Stomach smooth muscle (tissue), 2 donors: ENCODE measurements around the gene NEDD4L.
A peak's percentile ranks its signal among the peaks of the same experiment; 100 is the strongest.
"Not testable (repeated sequence)": the region's sequence is repeated elsewhere in the genome, so short reads cannot be mapped to it uniquely, and the experiment has no call there.

Experiments used
- H3K27ac ChIP-seq: one replicate; pipeline ENCODE4 v1.7.0; 2013; ENCODE audit warnings: mild to moderate bottlenecking, low read length, inconsistent platforms
- H3K27me3 ChIP-seq, 2 donors: one replicate each; pipeline ENCODE4 v1.7.0; 2013; ENCODE audit warnings: low read length in 2 of 2; ENCODE audit not compliant: insufficient read depth in 2 of 2, control insufficient read depth in 1 of 2
- H3K36me3 ChIP-seq, 2 donors: one replicate each; pipeline ENCODE4 v1.7.0; 2013; ENCODE audit warnings: low read length in 2 of 2; ENCODE audit not compliant: control insufficient read depth in 2 of 2, insufficient read depth in 2 of 2
- H3K4me1 ChIP-seq: one replicate; pipeline ENCODE4 v1.7.0; 2013; ENCODE audit warnings: low read length; ENCODE audit not compliant: control insufficient read depth, insufficient read depth
- H3K4me3 ChIP-seq, 2 donors: one replicate each; pipeline ENCODE4 v1.7.0; 2013; ENCODE audit warnings: low read length in 2 of 2
- H3K9ac ChIP-seq, 2 donors: one replicate each; pipeline ENCODE4 v1.7.0; 2013; ENCODE audit warnings: low read length in 2 of 2, mild to moderate bottlenecking in 1 of 2
- H3K9me3 ChIP-seq, 2 donors: one replicate each; pipeline ENCODE4 v1.7.0; 2013; ENCODE audit warnings: low read length in 2 of 2; ENCODE audit not compliant: control insufficient read depth in 2 of 2
- donor health status: healthy.
- donor health status: Pancreatic carcinoma.

NEDD4L gene

GRCh38 chr18:58044370-58045241 is 580 bp downstream of the NEDD4L start:
- H3K4me3 ChIP-seq: peak overlapping the region; percentile 79 to 84
- H3K4me1 ChIP-seq: peaks cover 28% of the 10 kb centered on the region
- peak overlapping the region; percentile 66 to 71 for H3K9ac ChIP-seq
- no peaks in the 10 kb centered on the region for H3K36me3 ChIP-seq
- H3K27me3 ChIP-seq: no peaks in the 10 kb centered on the region
- H3K27ac ChIP-seq: peak overlapping the region; percentile 62
- no peaks in the 10 kb centered on the region for H3K9me3 ChIP-seq

GRCh38 chr18:58045242-58046092 is 1.4 kb downstream of the NEDD4L start:
- Histone ChIP-seq H3K4me3 (peak overlapping the region; percentile 79 to 84), H3K9me3 (no peaks in the 10 kb centered on the region), H3K36me3 (no peaks in the 10 kb centered on the region), H3K27ac (peak overlapping the region; percentile 62), H3K27me3 (no peaks in the 10 kb centered on the region), H3K4me1 (peaks cover 28% of the 10 kb centered on the region), H3K9ac (peak overlapping the region; percentile 66 to 71)

GRCh38 chr18:58046093-58046793 is 2.2 kb downstream of the NEDD4L start:
- Histone ChIP-seq H3K27ac (peak overlapping the region; percentile 62), H3K4me3 (peak overlapping the region; percentile 79 to 84), H3K9me3 (no peaks in the 10 kb centered on the region), H3K36me3 (no peaks in the 10 kb centered on the region), H3K27me3 (no peaks in the 10 kb centered on the region), H3K4me1 (peaks cover 28% of the 10 kb centered on the region), H3K9ac (peak overlapping the region in 1 of 2 donors; percentile 66)

- H3K4me1 ChIP-seq: peaks cover 28% of the 10 kb centered on the region
- H3K9me3 ChIP-seq: no peaks in the 10 kb centered on the region
- peak overlapping the region; percentile 8 to 84 for H3K4me3 ChIP-seq
- H3K36me3 ChIP-seq: no peaks in the 10 kb centered on the region
- H3K27ac ChIP-seq: peak overlapping the region; percentile 62
- peak overlapping the region; percentile 14 to 66 for H3K9ac ChIP-seq
- no peaks in the 10 kb centered on the region for H3K27me3 ChIP-seq
Observed at GRCh38 chr18:58046794-58047555, 2.9 kb downstream of the NEDD4L start.

- Histone ChIP-seq H3K27ac (peak overlapping the region; percentile 62), H3K9ac (peak overlapping the region; percentile 4 to 14), H3K27me3 (no peaks in the 10 kb centered on the region), H3K4me1 (peaks cover 28% of the 10 kb centered on the region), H3K4me3 (no peak overlapping the region), H3K9me3 (no peaks in the 10 kb centered on the region), H3K36me3 (no peaks in the 10 kb centered on the region)
Observed at GRCh38 chr18:58047556-58047882, 3.5 kb downstream of the NEDD4L start.

- no peak overlapping the region for H3K4me3 ChIP-seq
- no peak overlapping the region for H3K27ac ChIP-seq
- H3K36me3 ChIP-seq: no peaks in the 10 kb centered on the region
- H3K4me1 ChIP-seq: peaks cover 25% of the 10 kb centered on the region
- no peaks in the 10 kb centered on the region for H3K27me3 ChIP-seq
- H3K9ac ChIP-seq: peak overlapping the region in 1 of 2 donors; percentile 4
- no peaks in the 10 kb centered on the region for H3K9me3 ChIP-seq
Observed at GRCh38 chr18:58048081-58048642, 4.1 kb downstream of the NEDD4L start.

- Histone ChIP-seq H3K27ac (no peak overlapping the region), H3K4me1 (peaks cover 25% of the 10 kb centered on the region), H3K9ac (no peak overlapping the region), H3K9me3 (no peaks in the 10 kb centered on the region), H3K36me3 (no peaks in the 10 kb centered on the region), H3K27me3 (no peaks in the 10 kb centered on the region), H3K4me3 (no peak overlapping the region)
Observed at GRCh38 chr18:58049000-58049688, 5.1 kb downstream of the NEDD4L start.

- H3K36me3 ChIP-seq, H3K27ac ChIP-seq, H3K9ac ChIP-seq, H3K9me3 ChIP-seq, H3K27me3 ChIP-seq, H3K4me3 ChIP-seq: not testable (repeated sequence)
- peaks cover 12% of the 10 kb centered on the region for H3K4me1 ChIP-seq
Observed at GRCh38 chr18:58050963-58051362, 6.9 kb downstream of the NEDD4L start.

GRCh38 chr18:58051765-58052460 is 7.9 kb downstream of the NEDD4L start:
- H3K4me1 ChIP-seq: peaks cover 4% of the 10 kb centered on the region
- no peaks in the 10 kb centered on the region for H3K9me3 ChIP-seq
- H3K36me3 ChIP-seq: no peaks in the 10 kb centered on the region
- no peak overlapping the region for H3K27ac ChIP-seq
- no peak overlapping the region for H3K4me3 ChIP-seq
- no peak overlapping the region for H3K9ac ChIP-seq
- H3K27me3 ChIP-seq: no peaks in the 10 kb centered on the region
